ENCODE results near the gene CACNA2D3.

Gene CACNA2D3

DNA sequence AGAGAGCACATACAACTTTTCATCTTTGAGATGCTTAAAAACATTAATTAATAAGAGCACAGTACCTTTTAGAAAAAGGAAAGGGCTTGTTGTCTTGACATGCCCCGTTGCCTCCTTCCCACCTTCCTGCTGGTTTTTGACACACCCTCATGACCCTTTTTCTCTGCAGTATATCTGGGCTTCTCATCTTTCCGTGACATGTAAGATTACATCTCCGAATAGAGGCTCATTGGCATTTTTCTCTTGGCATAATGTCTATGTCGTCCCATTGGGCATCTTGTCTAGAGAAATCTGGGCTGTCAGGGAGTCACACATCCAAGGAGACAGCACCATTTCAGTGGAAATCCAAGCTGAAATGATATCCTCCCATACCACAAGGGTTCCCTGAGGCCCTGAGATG is 741.4 kb downstream of the CACNA2D3 start:
- H3K9ac ChIP-seq (ENCODE audit: low read length): no peak overlapping the region
- no peak overlapping the region for H3K4me2 ChIP-seq (ENCODE audit: low read depth, low read length, poor library complexity, severe bottlenecking)
- H3K36me3 ChIP-seq (ENCODE audit: low read length): no peaks in the 10 kb centered on the region
- H3K27me3 ChIP-seq (ENCODE audit: low read length): no peaks in the 10 kb centered on the region
- H3K27ac ChIP-seq (ENCODE audit: low read depth, low read length): no peak overlapping the region
- no peak overlapping the region for H3K4me3 ChIP-seq (ENCODE audit: insufficient read depth, low read length, poor library complexity, severe bottlenecking)
- TF ChIP-seq, protein P1, sequence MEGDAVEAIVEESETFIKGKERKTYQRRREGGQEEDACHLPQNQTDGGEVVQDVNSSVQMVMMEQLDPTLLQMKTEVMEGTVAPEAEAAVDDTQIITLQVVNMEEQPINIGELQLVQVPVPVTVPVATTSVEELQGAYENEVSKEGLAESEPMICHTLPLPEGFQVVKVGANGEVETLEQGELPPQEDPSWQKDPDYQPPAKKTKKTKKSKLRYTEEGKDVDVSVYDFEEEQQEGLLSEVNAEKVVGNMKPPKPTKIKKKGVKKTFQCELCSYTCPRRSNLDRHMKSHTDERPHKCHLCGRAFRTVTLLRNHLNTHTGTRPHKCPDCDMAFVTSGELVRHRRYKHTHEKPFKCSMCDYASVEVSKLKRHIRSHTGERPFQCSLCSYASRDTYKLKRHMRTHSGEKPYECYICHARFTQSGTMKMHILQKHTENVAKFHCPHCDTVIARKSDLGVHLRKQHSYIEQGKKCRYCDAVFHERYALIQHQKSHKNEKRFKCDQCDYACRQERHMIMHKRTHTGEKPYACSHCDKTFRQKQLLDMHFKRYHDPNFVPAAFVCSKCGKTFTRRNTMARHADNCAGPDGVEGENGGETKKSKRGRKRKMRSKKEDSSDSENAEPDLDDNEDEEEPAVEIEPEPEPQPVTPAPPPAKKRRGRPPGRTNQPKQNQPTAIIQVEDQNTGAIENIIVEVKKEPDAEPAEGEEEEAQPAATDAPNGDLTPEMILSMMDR (IDR thresholded peaks at IDR 0.05; ENCODE audit: insufficient read depth, low read length, poor library complexity, severe bottlenecking): no peak
- TF ChIP-seq EZH2phosphoT487 (conservative IDR thresholded peaks at IDR 0.05; ENCODE audit: low read length): no peak
- no peaks in the 10 kb centered on the region for H4K20me1 ChIP-seq (ENCODE audit: low read depth, low read length)
- H3K9me3 ChIP-seq (ENCODE audit: insufficient read depth, low read length): no peaks in the 10 kb centered on the region
- H3K9me2 ChIP-seq (replicated peaks; ENCODE audit: insufficient read depth, low read length): no peaks in the 10 kb centered on the region
- H2AFZ ChIP-seq (ENCODE audit: low read depth, low read length, severe bottlenecking): no peak overlapping the region
- no peaks in the 10 kb centered on the region for H3F3A ChIP-seq (ENCODE audit: insufficient read depth)
- H3K79me2 ChIP-seq (ENCODE audit: insufficient read depth, low read length): no peaks in the 10 kb centered on the region

DNA sequence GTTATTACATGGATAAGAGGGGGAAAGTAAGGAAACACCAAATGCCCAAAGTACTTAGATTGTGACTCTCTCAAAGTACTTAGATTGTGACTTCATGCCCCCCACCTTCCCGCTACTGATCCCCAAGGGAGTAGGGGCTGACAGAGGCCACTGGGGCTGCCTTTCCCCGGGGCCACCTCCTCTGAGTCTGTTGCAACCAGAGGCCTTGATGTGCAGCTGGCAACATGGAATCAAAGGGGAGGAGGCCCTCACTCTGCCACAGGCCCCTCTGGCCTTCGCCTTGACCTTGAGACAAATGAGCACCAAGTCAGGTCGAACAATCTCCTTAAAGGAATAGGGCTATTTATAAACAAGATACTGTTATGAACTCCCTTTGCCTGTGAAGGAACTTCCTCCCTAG is 743.0 kb downstream of the CACNA2D3 start:
- no peak overlapping the region for H3K27ac ChIP-seq (ENCODE audit: low read depth, low read length)
- H3K27me3 ChIP-seq (ENCODE audit: low read length): no peaks in the 10 kb centered on the region
- TF ChIP-seq, protein P1 (IDR thresholded peaks at IDR 0.05; ENCODE audit: insufficient read depth, low read length, poor library complexity, severe bottlenecking): no peak
- TF ChIP-seq EZH2phosphoT487 (conservative IDR thresholded peaks at IDR 0.05; ENCODE audit: low read length): no peak
- no peak overlapping the region for H3K9ac ChIP-seq (ENCODE audit: low read length)
- no peaks in the 10 kb centered on the region for H3K36me3 ChIP-seq (ENCODE audit: low read length)
- no peak overlapping the region for H2AFZ ChIP-seq (ENCODE audit: low read depth, low read length, severe bottlenecking)
- H3K9me3 ChIP-seq (ENCODE audit: insufficient read depth, low read length): no peaks in the 10 kb centered on the region
- no peaks in the 10 kb centered on the region for H4K20me1 ChIP-seq (ENCODE audit: low read depth, low read length)
- no peaks in the 10 kb centered on the region for H3F3A ChIP-seq (ENCODE audit: insufficient read depth)
- no peak overlapping the region for H3K4me3 ChIP-seq (ENCODE audit: insufficient read depth, low read length, poor library complexity, severe bottlenecking)
- H3K4me2 ChIP-seq (ENCODE audit: low read depth, low read length, poor library complexity, severe bottlenecking): no peak overlapping the region
- H3K9me2 ChIP-seq (replicated peaks; ENCODE audit: insufficient read depth, low read length): no peaks in the 10 kb centered on the region
- H3K79me2 ChIP-seq (ENCODE audit: insufficient read depth, low read length): no peaks in the 10 kb centered on the region

- no peak overlapping the region for H3K4me2 ChIP-seq (ENCODE audit: low read depth, low read length, poor library complexity, severe bottlenecking)
- H3K27ac ChIP-seq (ENCODE audit: low read depth, low read length): no peak overlapping the region
- H4K20me1 ChIP-seq (ENCODE audit: low read depth, low read length): no peaks in the 10 kb centered on the region
- TF ChIP-seq, protein P1 (IDR thresholded peaks at IDR 0.05; ENCODE audit: insufficient read depth, low read length, poor library complexity, severe bottlenecking): no peak
- TF ChIP-seq EZH2phosphoT487 (conservative IDR thresholded peaks at IDR 0.05; ENCODE audit: low read length): no peak
- H3K9ac ChIP-seq (ENCODE audit: low read length): no peak overlapping the region
- no peaks in the 10 kb centered on the region for H3F3A ChIP-seq (ENCODE audit: insufficient read depth)
- H3K4me3 ChIP-seq (ENCODE audit: insufficient read depth, low read length, poor library complexity, severe bottlenecking): no peak overlapping the region
- H3K36me3 ChIP-seq (ENCODE audit: low read length): no peaks in the 10 kb centered on the region
- no peaks in the 10 kb centered on the region for H3K79me2 ChIP-seq (ENCODE audit: insufficient read depth, low read length)
- no peaks in the 10 kb centered on the region for H3K9me3 ChIP-seq (ENCODE audit: insufficient read depth, low read length)
- H3K27me3 ChIP-seq (ENCODE audit: low read length): no peaks in the 10 kb centered on the region
- H2AFZ ChIP-seq (ENCODE audit: low read depth, low read length, severe bottlenecking): no peak overlapping the region
- H3K9me2 ChIP-seq (replicated peaks; ENCODE audit: insufficient read depth, low read length): no peaks in the 10 kb centered on the region
Observed at GRCh38 chr3:54866251-54866650, 743.9 kb downstream of the CACNA2D3 start.

Measured in SU-DHL-6 (cell line).